ENCODE measurements around the gene ZNHIT3.

DNA sequence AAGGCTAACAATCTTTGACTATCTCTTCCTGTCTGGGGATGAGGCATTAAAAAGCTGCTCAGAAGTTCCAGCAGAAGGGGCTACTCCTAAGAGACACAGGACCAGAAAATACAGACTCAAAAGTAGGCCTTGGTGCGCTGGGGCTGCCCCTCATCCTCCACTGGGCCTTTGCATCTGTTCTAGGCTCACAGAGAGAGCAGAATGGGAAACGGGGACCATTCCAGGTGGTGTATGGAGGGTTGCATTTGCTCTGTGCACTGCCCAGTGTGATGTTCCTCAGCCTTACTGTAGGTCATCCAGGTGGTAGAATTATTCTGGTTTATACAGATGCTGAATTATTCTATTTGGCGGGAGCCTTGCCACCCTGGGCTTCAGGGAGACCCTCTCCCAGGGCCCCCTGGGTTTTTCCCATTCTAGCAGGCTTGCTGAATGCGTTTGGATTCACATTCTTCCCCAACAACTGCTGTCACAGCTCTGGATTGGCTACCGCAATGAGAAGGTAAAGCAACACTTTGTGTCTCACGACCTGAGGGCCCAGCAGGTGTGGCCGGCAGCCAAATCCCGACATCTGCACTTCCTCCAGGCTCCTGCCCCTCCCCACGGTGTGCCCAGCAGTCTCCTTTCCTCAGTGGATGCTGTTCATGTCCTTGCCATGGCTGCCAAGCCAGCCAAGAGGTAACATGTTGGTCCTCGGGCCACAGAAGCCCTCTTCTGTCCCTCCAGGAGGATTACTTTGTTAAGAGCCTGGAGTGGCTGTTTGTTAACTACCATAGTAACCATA lies 25.0 kb upstream of the ZNHIT3 start:
- TF ChIP-seq, protein P1, sequence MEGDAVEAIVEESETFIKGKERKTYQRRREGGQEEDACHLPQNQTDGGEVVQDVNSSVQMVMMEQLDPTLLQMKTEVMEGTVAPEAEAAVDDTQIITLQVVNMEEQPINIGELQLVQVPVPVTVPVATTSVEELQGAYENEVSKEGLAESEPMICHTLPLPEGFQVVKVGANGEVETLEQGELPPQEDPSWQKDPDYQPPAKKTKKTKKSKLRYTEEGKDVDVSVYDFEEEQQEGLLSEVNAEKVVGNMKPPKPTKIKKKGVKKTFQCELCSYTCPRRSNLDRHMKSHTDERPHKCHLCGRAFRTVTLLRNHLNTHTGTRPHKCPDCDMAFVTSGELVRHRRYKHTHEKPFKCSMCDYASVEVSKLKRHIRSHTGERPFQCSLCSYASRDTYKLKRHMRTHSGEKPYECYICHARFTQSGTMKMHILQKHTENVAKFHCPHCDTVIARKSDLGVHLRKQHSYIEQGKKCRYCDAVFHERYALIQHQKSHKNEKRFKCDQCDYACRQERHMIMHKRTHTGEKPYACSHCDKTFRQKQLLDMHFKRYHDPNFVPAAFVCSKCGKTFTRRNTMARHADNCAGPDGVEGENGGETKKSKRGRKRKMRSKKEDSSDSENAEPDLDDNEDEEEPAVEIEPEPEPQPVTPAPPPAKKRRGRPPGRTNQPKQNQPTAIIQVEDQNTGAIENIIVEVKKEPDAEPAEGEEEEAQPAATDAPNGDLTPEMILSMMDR (conservative IDR thresholded peaks at IDR 0.05; ENCODE audit: low read depth, low read length) = no peak
- TF ChIP-seq POLR2A (IDR thresholded peaks at IDR 0.05; ENCODE audit: low read depth, low read length) (no peak), MXI1 (IDR thresholded peaks at IDR 0.05; ENCODE audit: borderline replicate concordance, low read depth, low read length) (no peak), MAFK (IDR thresholded peaks at IDR 0.05; ENCODE audit: low read depth, low read length) (no peak)

Measured in IMR-90 (cell line).